ENCODE data around the gene ALDOA.

The ALDOA gene

DNA sequence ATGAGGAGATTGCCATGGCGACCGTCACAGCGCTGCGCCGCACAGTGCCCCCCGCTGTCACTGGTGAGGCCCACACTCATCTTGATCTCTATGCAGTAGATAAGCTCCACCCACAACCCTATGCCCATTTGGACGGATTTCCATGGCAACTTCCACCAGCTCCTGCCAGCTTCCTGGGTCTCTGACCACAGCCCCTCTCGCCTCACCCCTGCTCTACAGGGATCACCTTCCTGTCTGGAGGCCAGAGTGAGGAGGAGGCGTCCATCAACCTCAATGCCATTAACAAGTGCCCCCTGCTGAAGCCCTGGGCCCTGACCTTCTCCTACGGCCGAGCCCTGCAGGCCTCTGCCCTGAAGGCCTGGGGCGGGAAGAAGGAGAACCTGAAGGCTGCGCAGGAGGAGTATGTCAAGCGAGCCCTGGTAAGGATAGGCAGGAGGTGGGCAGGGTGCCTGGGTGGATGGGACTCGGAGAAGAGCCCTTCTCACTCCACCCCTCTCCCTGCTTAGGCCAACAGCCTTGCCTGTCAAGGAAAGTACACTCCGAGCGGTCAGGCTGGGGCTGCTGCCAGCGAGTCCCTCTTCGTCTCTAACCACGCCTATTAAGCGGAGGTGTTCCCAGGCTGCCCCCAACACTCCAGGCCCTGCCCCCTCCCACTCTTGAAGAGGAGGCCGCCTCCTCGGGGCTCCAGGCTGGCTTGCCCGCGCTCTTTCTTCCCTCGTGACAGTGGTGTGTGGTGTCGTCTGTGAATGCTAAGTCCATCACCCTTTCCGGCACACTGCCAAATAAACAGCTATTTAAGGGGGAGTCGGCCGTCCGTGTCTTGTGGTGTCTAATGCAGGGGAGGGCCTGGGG lies 4.3 kb downstream of the ALDOA start:
- no peak for DNase-seq (ENCODE audit: low read depth)

DNA sequence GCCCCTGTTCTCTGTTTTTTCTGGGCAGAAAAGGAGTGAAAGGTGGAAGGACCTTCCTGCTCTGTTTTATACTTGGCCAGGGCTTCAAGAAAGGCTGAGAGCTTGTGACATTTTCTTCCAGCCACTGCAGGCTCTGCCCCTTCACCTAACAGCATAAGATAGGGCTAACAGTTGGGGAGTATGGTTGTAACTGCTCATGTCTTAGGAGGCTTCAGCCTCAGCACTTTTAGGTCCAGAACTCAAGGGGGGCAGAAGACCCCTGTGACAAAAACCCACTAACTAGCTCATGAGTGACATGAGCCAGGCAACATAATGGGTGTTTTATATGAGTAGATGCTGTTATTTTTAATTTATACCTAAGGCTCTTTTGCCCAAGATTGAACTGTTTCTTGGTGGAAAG lies 4.9 kb downstream of the ALDOA start:
- DNase-seq (ENCODE audit: low read depth): no peak

DNA sequence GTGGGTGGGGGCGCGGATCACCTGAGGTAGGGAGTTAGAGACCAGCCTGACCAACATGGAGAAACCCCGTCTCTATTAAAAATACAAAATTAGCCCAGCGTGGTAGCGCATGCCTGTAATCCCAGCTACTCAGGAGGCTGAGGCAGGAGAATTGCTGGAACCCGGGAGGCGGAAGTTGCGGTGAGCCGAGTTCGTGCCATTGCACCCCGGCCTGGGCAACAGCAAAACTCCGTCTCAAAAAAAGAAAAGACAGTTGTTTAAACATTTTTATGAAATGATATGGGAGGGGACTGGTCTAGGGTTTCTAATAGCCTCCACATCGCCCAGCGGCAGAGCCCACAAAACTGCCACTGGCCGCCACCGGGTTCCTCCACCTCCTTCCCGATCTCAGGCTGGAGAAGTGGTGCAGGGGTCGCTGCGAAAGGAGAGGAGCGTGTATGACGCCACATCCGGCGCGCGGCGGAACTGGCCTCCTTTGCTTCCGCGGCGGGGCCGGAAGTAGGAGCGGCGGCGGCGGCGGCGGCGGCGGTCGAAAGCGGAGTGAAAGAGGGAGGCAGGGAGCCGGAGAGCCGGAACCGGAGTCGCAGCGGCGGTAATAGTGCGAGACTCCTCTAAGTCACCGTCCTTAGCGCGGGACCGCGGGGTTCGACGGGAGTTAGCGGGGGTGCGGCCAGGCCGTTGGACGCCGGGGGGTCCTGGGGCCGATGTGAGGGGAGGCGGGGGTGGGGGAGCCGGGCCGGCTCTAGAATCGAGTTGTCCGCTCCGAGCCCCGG lies 10.1 kb downstream of the ALDOA start, which contains the start of gene PPP4C:
TSS of gene PPP4C (plus strand) at position 492 of the 773 bp plus-strand sequence. CDS start 384 bp downstream, outside the sequence.
- DNase-seq (ENCODE audit: low read depth): peak; percentile 81

DNA sequence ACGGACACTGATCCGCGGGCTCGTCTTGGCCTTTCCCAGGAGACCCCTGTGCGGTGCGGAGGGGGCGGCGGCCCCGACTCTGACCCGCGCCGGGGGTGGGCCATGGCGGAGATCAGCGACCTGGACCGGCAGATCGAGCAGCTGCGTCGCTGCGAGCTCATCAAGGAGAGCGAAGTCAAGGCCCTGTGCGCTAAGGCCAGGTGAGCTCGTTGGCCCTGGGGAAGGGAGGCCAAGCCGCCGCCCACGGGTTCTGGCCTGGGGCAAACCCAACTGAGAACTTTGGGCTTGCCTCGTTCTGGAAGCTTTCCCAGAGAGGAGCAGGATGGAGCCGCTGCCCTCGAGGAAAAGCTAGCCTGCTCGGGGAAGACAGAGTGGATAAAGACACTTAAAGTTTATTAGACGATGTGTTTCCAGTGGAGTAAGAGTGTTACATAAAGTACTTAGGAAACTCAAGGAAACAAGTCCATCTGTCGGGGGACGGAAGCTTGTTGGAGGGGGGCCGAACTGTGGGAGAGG lies 10.8 kb downstream of the ALDOA start:
- no peak for DNase-seq (ENCODE audit: low read depth)

DNA sequence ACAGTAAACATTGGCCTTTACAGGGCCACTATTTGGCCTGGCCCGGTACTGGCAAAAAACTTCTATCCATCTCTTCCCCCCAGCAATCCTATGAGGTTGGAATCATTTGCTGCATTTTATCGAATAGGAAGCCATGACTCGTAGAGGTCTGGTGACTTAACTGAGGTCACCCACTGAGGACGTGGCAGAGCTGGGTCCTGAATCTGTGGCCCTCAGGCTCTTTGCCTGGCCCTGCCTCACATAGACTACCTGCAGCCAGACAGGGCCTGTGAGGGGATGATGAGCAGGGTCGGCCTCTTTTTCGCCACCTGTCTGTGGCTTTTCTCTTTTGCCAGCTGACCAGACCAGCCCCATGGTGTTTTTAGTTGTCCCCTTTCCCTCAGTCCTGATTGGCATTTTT lies 12.1 kb downstream of the ALDOA start:
- DNase-seq (ENCODE audit: low read depth): no peak

DNA sequence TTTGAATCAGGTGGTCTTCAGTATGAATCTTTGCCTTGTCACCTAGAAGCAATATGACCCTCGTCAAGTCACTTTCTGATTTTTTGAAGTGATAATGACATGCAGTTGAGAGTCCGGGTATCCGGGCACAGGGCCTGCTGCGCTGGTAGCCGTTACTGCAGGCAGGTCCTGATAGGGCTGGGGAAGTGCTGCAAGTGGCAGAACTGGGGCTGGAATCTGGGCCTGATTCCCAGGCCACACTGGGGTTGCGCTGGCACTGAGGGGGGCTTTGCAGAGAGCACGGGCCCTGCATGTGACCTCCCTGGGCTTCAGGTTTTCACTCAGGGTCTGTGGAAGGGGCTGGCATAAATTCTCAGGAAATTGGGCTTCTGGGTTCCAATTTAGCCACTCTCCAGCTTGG lies 13.2 kb downstream of the ALDOA start:
- DNase-seq (ENCODE audit: low read depth): no peak

DNA sequence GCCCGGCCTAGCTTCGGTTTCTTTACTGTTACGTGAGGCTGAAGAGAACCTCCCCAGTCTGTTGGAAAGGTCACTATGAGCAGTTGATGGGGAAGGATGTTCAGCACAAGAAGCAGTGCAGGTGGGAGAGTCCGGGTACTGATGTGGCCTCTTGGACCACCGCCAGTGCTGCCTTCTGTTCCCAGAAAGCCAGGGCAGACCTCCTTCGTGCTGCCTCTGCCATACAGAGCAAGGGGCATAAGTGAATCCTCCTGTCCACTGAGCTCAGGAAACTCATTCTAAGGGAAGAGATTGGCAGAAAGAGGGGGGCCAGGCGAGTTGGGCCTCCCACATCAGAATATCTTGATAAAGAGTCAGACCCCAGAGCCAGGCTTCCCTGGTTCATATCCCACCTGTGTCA lies 13.9 kb downstream of the ALDOA start:
- DNase-seq (ENCODE audit: low read depth): no peak

DNA sequence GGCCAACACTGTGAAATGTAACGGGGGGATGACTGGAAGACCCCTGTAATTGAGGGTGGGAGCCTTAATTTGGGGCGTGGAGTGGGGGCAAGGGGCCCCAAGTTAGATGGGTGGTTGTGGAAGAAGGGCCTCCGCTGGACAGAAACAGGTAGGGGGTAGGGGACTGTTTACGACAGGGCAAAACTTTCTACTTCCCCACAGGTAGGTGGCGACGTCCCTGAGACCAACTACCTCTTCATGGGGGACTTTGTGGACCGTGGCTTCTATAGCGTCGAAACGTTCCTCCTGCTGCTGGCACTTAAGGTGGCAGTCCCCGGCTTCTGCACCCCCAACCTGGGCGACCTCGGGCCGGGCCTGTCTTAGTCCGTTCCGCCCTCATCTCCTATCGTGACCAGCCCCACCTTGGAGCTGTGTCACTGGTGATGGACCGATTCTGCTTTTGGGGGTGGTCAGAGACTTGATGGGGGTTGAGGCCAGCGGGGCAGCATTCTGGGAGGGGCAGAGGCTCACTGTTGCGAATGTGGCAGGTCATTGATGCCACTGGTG lies 17.1 kb downstream of the ALDOA start:
- no peak for DNase-seq (ENCODE audit: low read depth)

DNA sequence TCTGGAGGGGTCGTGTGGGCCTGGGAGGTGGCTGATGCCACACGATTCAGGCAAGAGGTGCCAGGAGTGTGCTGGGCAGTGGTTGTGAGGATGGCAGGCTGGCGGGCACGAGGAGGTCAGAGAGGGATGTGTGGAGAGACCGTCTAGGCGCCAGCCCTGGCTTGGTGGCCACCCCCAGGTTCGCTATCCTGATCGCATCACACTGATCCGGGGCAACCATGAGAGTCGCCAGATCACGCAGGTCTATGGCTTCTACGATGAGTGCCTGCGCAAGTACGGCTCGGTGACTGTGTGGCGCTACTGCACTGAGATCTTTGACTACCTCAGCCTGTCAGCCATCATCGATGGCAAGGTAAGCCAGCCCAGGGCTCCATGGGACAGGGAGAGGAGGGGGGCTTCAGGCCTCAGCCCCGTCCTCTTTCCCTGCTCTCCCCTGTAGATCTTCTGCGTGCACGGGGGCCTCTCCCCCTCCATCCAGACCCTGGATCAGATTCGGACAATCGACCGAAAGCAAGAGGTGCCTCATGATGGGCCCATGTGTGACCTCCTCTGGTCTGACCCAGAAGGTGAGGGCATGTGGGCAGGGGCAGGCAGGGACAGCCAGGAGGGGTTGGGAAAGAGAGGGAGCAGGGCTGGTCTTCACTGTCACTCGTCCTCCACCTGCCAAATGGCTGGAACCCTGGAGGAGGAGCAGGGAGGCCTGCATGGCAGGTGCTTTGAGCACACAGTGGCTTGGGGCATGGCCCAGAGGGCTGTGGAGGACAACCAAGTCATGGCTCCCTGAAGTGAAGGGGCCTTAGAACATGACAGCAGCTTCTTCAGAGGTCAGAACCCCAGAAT lies 17.9 kb downstream of the ALDOA start:
- no peak for DNase-seq (ENCODE audit: low read depth)

DNA sequence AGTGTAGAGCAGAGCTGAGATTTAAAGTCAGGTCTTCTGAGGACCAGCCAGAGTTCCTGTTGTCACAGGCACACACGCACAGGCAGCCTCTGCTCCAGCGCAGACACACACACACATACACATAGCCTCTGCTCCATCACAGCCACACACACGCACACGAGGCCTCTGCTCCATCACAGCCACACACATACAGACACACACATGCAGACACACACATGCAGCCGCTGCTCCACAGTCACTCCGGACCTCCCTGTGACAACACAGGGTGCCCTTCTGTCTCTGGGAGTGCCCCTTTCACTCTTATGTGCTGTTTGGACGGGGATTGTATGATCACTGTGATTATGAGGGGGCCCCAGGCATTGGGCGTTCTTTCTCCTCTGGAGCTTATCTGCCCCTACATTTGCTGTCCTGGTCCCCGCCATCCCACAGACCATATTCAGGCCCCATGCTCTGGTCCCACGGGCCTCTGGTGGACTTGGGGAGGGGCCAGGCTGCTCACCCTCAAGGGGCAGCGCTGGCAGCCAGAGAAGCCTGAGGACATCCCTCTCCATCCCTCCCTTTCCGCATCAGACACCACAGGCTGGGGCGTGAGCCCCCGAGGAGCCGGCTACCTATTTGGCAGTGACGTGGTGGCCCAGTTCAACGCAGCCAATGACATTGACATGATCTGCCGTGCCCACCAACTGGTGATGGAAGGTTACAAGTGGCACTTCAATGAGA lies 18.7 kb downstream of the ALDOA start:
- no peak for DNase-seq (ENCODE audit: low read depth)

DNA sequence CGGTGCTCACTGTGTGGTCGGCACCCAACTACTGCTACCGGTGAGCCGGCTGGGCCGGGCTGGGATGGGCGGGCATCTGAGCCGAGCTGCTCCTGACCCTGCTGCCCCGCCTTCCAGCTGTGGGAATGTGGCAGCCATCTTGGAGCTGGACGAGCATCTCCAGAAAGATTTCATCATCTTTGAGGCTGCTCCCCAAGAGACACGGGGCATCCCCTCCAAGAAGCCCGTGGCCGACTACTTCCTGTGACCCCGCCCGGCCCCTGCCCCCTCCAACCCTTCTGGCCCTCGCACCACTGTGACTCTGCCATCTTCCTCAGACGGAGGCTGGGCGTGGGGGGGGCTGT lies 19.2 kb downstream of the ALDOA start:
- no peak for DNase-seq (ENCODE audit: low read depth)

DNA sequence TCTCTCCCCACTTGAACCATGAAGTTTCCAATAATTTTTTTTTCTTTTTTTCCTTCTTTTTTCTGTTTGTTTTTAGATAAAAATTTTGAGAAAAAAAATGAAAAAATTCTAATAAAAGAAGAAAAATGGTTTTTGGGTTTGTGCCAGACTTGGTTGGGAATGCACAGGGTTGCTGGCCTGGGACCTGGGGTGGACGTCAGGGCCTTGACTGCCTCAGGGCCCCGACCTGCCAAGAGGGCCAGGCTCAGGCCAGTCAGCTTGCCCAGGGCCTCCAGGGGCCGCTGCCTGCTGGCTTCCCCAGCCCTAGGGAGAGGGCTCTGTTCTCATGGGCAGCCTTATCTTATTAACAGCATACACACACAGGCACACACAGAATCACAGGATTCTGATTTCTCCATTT lies 19.7 kb downstream of the ALDOA start:
- no peak for DNase-seq (ENCODE audit: low read depth)

DNA sequence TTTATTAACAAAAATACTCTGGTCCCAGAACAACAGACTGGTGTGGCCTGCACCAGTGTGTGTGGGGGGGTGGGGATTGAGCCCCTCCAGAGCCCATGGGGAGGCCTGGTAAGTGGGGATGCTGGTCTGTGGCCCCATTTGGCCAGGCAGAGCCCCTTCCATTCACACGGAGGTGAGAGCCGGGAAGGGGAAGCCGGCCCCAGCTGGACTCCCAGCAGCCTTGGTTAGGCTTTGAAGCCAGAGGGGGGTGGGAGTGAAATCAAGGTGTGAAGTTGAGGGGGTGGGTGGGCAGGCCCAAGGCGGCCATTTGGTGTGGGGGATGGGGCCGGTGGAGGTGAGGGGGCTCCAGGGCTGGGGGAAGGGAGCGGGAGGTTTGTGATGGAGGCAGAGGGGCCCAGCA lies 20.3 kb downstream of the ALDOA start:
- DNase-seq (ENCODE audit: low read depth): no peak

DNA sequence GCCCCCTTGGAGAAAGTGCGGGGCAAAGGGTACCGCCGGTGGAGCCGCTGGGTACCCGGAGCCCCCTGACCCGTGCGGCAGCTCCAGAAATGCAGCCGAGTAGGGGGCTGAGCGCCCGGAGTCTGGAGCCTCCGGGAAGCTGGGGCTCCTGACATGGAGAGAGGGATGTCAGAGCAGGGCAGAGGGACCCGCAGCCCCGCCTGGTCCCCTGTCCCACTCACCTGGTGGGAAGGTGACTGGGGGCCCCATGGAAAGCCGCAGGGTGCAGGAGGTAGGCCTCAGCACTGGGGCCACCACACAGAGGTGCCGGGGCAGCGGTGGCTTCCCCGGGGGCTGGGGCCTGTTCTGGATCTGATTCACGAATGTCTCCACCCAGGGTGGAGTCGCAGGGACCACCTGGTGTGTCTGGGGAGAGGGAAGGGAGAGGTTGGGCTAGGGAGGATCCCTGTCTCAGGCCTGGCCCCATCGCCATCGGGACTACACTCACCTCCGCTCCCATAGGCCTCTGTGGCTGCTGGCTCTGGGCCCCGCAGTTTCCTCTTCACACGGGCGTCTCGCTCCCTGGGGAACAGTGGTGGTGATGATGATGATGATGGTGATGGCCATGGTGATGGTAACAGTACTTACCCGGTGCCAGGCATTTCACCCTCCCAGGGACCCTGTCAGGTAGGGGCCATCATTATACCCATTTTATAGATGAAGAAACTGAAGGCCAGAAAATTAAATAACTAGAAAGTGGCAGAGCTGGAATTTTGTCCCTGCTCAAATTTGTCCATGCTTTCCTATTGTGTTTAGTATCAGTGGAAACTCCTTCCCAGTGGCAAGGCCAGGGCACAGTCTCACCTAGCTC lies 21.0 kb downstream of the ALDOA start:
- no peak for DNase-seq (ENCODE audit: low read depth)

DNA sequence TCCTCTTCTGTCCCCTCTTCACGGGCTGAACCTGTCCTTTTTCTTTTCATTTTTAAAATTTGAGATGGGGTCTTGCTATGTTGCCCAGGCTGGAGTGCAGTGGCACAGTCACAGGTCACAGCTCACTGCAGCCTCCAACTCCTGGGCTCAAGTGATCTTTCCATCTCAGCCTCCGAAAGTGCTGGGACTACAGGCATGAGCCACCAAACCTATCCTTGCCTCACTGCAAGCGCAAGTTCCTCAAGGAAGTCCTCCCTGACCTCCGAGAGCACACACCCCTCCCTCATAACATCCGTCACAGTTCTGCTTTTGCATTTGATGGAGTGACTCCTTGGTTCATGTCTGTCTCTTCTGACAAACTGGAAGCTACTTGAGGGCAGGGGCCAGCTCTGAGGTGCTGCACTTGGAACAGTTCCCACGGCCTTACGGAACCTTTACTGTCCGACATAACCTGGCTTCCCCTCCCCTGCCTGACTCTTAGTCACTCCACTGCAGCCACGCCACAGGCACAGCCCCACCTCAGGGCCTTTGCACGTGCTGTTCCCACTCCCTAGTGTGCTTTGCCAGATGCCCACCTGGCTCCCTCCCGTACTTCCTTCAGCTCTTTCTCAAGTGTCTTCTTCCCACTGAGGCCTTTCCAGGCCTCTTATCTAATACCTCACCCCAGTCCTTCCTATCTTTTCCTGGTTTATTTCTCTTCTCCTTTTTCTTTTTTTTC lies 21.8 kb downstream of the ALDOA start:
- no peak for DNase-seq (ENCODE audit: low read depth)

DNA sequence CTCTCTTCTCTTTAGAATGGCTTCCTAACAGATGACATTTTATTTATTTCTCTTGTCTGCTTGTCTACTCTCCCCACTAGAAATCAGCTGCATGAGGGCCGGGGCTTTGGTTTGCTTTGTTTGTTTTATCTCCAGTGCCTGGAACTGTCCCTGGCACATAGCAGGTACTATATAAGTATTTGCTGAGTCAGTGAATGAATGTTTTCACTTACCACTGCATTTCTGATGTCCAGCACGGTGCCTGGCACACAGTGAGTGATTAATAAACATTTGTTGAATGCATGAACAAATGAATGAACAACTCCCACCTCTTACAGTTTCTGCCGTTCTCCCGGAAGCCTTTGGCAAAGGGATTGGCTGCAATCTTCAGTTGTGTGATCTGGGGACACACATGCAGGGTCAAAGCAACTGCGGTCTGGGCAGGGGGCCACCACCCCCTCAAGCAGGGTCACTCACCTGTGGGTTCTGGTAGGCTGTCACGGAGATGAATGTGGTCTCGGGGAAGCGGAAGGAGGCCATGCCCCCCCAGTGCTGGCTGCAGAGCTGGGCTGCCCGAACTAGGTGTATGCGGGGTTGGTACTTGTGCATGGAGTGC lies 22.8 kb downstream of the ALDOA start:
- no peak for DNase-seq (ENCODE audit: low read depth)

DNA sequence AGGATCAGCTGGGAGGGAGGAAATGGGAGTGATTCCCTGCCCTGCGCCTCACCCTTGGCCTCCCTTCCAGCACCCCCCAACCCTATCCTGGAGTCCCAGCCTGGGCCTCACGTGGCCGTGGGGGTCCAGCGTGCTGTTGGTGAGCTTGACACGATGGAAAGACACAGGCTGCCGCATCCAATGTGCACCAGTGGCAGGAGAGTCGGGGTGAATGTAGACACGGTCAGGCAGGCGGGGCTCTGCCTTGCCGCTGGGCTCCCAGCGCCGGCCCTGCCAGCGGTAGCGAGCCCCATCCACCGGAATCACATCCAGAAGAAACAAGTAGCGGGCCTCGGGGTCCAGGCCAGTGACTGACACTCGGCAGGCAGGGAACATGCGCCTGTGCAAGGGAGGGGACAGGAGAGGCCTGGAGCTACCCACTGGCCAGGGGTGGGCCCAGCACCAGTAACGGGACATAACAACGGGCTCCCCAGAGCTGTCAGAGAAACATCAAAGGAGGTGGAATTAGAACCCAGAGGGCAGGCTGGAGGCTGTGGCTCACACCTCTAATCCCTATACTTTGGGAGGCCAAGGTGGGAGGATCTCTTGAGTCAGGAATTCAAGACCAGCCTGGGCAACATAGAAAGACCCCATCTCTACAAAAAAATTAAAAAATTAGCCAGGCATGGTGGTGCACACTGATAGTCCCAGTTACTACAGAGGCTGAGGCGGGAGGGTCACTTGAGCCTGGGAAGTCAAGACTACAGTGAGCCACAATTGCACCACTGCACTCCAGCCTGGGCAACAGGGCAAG lies 23.5 kb downstream of the ALDOA start:
- DNase-seq (ENCODE audit: low read depth): no peak

DNA sequence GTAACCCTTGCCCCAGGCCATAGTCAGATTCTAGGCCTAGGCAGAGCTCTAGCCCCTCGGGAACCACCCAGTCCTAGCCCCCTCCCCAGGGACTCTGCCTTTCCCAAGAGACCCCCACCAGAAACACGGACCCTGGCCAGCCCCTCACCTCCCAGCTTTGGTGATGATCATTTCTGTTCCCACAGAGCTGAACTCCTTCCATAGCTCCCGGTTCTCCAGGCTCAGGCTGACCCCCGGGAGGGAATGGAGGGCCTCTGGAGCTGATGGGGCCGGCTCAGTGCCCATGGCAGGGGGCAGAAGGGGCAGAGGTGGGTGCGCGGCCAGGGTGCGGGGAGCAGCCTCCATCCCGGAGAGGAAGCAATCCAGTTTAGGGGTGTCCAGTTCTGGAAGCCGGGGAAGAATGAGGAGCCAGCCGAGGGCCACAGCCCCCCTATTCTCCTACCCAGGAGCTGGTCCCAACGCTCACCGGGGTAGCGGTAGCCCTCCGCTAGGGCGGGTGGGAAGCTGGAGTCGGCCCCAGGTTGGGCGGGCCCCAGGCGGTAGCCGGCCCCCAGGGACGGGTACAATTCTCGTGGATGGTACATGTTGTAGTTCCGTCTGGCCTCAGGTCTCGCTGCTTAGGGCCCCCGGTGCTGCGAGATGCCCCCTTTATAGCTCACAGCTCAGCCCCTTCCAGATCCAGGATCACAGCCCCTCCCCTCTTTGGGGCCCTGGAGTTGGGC lies 25.2 kb downstream of the ALDOA start:
- no peak for DNase-seq (ENCODE audit: low read depth)
